ENCODE results near the gene MAN1A1. TPM values are rescaled to one million over a fixed set of nuclear protein-coding genes. Genes with fewer than 3 reads are reported as not detected.
"Not testable (repeated sequence)": the region's sequence is repeated elsewhere in the genome, so short reads cannot be mapped to it uniquely, and the experiment has no call there.

The MAN1A1 gene
- total and polyA plus RNA-seq, 2 of the 8 experiments (the other 6 are each of a cell fraction or from before 2014, with no cell fraction given), result 1.8 to 5.4 TPM

- H3K14ac ChIP-seq (ENCODE audit: insufficient read length); H3K36me3 ChIP-seq (ENCODE audit: control insufficient read depth in 2 of 4, insufficient read depth in 4 of 4, low read length in 3 of 4); H3K9ac ChIP-seq (replicated peaks in 1 of 4; ENCODE audit: extremely low read depth in 1 of 4, low read depth in 3 of 4, low read length in 3 of 4); H3K79me1 ChIP-seq (ENCODE audit: low read depth, low read length); H4K8ac ChIP-seq (ENCODE audit: extremely low read depth, insufficient read depth, low read length); FAIRE-seq; H3K79me2 ChIP-seq (ENCODE audit: control insufficient read depth in 1 of 2, insufficient read depth in 2 of 2, low read length in 2 of 2); H3K27ac ChIP-seq (ENCODE audit: low read depth, low read length); H4K91ac ChIP-seq (replicated peaks; ENCODE audit: insufficient read length, low read length); H3K4me3 ChIP-seq (ENCODE audit: extremely low read depth in 1 of 4, insufficient read depth in 2 of 4, low read depth in 3 of 4, low read length in 4 of 4); H3K23me2 ChIP-seq (ENCODE audit: low read depth, low read length); H3K18ac ChIP-seq (ENCODE audit: extremely low read depth, low read length); H2BK120ac ChIP-seq (replicated peaks; ENCODE audit: low read depth, low read length); DNase-seq (ENCODE audit: low read depth in 1 of 2, low spot score in 2 of 2); H2AK5ac ChIP-seq (ENCODE audit: low read depth, low read length); H3K23ac ChIP-seq (ENCODE audit: insufficient read length); CTCF ChIA-PET (ENCODE audit: partially characterized antibody); H2BK12ac ChIP-seq (ENCODE audit: low read depth, low read length); H4K20me1 ChIP-seq (replicated peaks in 1 of 2; ENCODE audit: control insufficient read depth in 1 of 2, insufficient read depth in 2 of 2, low read length in 2 of 2); H2BK5ac ChIP-seq (ENCODE audit: low read depth, low read length); H3K56ac ChIP-seq (replicated peaks; ENCODE audit: insufficient read length, low read depth, low read length); H4K5ac ChIP-seq (ENCODE audit: insufficient read length, low read depth, low read length); H2AFZ ChIP-seq (ENCODE audit: low read length); H3K4me2 ChIP-seq (ENCODE audit: insufficient read depth in 1 of 2, low read depth in 2 of 2, low read length in 2 of 2); H3K27me3 ChIP-seq (replicated peaks in 1 of 4; ENCODE audit: control insufficient read depth in 3 of 4, extremely low read depth in 1 of 4, insufficient read depth in 3 of 4, low read length in 3 of 4); POLR2A ChIA-PET (ENCODE audit: partially characterized antibody); H3K4ac ChIP-seq (replicated peaks; ENCODE audit: insufficient read length, low read depth, low read length); H2BK20ac ChIP-seq (ENCODE audit: low read length); H3K9me3 ChIP-seq (ENCODE audit: insufficient read depth in 2 of 2, low read depth in 1 of 2, low read length in 1 of 2); H3K4me1 ChIP-seq (replicated peaks in 1 of 4; ENCODE audit: control insufficient read depth in 3 of 4, insufficient read depth in 4 of 4, low read length in 3 of 4); H2BK15ac ChIP-seq (ENCODE audit: low read length): not testable (repeated sequence)
- 84% methylated on average over 2 of the region's 2 CpGs; no CpG with 5 or more reads in 1 of the 2 experiments for WGBS, 2 experiments (ENCODE audit: extremely low coverage in 1 of 2, insufficient coverage in 1 of 2, insufficient read length in 1 of 2, insufficient replicate concordance in 2 of 2, low coverage in 1 of 2, low lambda C conversion rate in 2 of 2, missing lambda C conversion rate in 1 of 2)
Observed at GRCh38 chr6:119169355-119169754, 180.2 kb downstream of the MAN1A1 start.
